ENCODE results near the gene GPS1.

The GPS1 gene

DNA sequence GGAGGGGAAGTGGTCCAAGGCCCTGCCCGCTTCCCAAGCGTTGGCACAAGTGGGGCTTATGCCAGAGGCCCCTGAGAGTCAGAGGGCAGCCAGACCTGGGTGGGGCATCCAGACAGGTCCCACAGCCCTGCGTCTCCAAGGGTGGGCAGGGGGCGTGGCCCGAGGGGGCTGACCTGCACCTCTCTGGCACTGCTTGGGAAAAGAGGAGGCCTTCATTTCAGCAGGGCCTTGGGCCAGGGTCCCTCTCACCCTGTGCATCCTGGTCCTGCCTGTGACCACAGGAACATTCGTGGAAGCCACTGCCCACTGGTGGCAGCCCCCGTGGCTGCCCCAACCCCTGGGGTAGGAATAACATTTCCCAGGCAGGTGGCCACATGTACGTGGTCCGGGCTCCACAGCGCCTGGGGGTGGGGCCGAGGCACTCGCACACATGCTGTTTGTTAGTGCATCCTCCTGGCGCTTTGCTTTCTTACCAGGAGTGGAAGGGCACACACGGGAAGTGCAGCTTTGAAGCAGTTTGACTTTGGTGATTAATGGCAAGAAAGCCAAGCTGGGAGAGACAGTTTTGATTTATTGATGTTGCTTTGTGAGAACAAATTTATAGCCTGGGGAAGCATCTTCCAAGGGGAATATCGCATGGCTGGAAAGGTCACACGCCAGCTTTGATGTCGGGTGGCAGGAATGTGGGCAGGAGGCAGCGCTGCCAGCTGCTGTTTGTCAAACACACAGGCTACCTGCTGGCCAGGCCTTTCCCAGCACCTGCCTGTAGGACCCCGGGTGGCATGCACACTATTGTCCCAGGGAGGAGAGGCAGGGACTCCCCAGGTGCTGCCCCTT is 33.3 kb upstream of the GPS1 start:
- no peak for FAIRE-seq
- no peak for DNase-seq (ENCODE audit: insufficient read length, low spot score)

GRCh38 chr17:82018989-82019689 is 32.6 kb upstream of the GPS1 start:
- no peak for TF ChIP-seq POLR2A (IDR thresholded peaks at IDR 0.05; ENCODE audit: low read depth, low read length)
- FAIRE-seq: no peak
- DNase-seq (ENCODE audit: insufficient read length, low spot score): no peak

More for the DNA sequence above, 33.3 kb upstream of the GPS1 start:
- no peak for TF ChIP-seq POLR2A (IDR thresholded peaks at IDR 0.05; ENCODE audit: low read depth, low read length)

GRCh38 chr17:82019690-82020571 is 31.8 kb upstream of the GPS1 start:
- no peak for TF ChIP-seq POLR2A (IDR thresholded peaks at IDR 0.05; ENCODE audit: low read depth, low read length)
- DNase-seq (ENCODE audit: insufficient read length, low spot score): peak; percentile 69
- no peak for FAIRE-seq

- FAIRE-seq: no peak
- TF ChIP-seq POLR2A (IDR thresholded peaks at IDR 0.05; ENCODE audit: low read depth, low read length): no peak
- no peak for DNase-seq (ENCODE audit: insufficient read length, low spot score)
Observed at GRCh38 chr17:82020572-82021106, 31.1 kb upstream of the GPS1 start.

DNA sequence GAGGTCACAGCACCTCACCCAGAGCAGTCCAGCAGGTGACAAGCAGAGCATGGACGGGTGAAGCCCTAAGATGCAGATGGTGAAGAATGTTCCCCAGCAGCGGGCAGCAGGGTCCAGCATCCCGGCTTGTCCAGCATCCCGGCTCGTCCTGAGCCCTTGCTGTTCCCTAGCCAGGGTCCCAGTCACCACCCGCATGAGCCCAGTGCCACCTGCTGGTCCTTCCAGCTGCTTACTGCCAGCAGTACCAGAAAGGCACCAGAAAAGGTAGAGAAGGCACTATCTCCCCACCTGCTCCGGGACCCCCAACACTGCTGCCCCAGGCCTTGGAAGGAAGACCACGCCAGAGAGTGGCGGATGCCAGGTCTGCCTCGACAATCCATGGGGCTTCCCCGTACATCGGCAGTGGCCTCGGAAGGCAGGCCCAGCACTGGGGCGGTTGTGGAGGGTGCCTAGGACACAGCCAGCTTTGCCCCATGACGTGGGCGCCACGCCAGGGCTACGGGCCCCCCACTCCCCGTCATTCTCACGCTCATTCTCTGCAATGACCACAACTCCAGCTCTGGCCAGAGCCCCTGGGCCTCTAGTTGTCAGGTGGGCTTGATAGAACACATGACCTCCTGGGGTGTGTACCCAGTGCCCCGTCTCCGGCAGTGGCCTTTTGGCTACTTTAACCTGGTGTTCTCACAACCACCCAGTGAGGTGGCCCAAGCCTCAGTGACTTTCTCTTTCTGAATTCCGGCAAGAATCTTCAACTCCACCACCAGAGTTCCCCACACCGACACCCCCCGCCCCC is 30.4 kb upstream of the GPS1 start:
- no peak for TF ChIP-seq POLR2A (IDR thresholded peaks at IDR 0.05; ENCODE audit: low read depth, low read length)
- no peak for FAIRE-seq
- DNase-seq (ENCODE audit: insufficient read length, low spot score): peak; percentile 79

DNA sequence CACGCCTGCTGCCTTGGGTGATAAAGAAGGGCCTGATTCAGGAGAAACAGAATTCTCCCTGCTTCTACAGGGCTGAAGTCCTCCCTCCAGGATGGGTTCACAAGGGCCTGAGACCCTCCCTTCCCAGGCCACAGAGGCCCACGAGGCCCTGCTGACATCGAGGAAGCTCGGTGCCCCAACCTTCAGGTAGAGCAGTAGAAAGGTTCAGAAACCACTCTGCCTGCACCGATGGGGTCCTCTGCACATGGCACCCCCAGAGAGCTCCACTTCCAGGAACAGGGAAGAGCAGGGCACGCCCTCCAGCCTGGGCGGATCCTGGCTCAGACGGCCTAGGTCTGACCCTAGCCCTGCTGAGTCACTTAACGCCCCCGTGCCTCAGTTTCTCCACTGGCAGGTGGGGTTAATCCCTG is 29.8 kb upstream of the GPS1 start:
- no peak for TF ChIP-seq POLR2A (IDR thresholded peaks at IDR 0.05; ENCODE audit: low read depth, low read length)
- DNase-seq (ENCODE audit: insufficient read length, low spot score): no peak
- no peak for FAIRE-seq

GRCh38 chr17:82022310-82022980 is 29.3 kb upstream of the GPS1 start, which contains the start of gene CENPX:
TSS of gene CENPX (minus strand) at chr17:82022878. CDS start at chr17:82022861, 17 bp downstream.
- TF ChIP-seq POLR2A (IDR thresholded peaks at IDR 0.05; ENCODE audit: low read depth, low read length): peak; percentile 88
- FAIRE-seq: no peak

DNA sequence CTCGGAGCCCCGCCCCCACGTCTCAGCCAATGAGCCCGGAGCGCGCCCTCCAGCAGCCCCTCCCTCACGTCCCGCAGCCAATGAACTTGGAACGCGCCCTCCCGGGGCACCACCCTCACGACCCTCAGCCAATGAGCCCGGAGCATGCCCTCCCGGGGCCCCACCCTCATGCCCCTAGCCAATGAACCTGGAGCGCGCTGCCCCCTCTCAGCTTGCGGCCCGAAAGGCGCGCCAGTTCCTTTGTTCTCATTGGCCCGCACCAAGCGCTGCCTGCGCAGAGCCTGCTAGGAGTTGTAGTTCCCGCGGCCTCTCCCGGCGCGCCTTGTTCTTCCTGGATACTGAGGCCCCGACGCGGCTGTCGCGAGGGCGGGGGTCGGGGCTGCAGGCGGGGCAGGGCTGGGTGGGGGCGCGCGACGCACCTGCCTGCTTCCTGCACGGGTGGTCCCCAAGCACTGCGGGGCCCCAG is 28.7 kb upstream of the GPS1 start, which contains the start of gene LRRC45:
Gene LRRC45 (plus strand): TSS at position 325 of the 466 bp plus-strand sequence. CDS start 339 bp downstream, outside the sequence.
- TF ChIP-seq POLR2A (IDR thresholded peaks at IDR 0.05; ENCODE audit: low read depth, low read length): no peak
- FAIRE-seq (no peak), DNase-seq (ENCODE audit: insufficient read length, low spot score) (peak; percentile 98)

More at GRCh38 chr17:82022310-82022980, 29.3 kb upstream of the GPS1 start, which contains the start of gene CENPX:
- no peak for DNase-seq (ENCODE audit: insufficient read length, low spot score)

- FAIRE-seq (no peak), DNase-seq (ENCODE audit: insufficient read length, low spot score) (peak; percentile 57)
- TF ChIP-seq POLR2A (IDR thresholded peaks at IDR 0.05; ENCODE audit: low read depth, low read length): no peak
Observed at GRCh38 chr17:82023447-82024241, 28.1 kb upstream of the GPS1 start.

GRCh38 chr17:82024859-82025258 is 26.8 kb upstream of the GPS1 start:
- FAIRE-seq (no peak), DNase-seq (ENCODE audit: insufficient read length, low spot score) (no peak)
- no peak for TF ChIP-seq POLR2A (IDR thresholded peaks at IDR 0.05; ENCODE audit: low read depth, low read length)

DNA sequence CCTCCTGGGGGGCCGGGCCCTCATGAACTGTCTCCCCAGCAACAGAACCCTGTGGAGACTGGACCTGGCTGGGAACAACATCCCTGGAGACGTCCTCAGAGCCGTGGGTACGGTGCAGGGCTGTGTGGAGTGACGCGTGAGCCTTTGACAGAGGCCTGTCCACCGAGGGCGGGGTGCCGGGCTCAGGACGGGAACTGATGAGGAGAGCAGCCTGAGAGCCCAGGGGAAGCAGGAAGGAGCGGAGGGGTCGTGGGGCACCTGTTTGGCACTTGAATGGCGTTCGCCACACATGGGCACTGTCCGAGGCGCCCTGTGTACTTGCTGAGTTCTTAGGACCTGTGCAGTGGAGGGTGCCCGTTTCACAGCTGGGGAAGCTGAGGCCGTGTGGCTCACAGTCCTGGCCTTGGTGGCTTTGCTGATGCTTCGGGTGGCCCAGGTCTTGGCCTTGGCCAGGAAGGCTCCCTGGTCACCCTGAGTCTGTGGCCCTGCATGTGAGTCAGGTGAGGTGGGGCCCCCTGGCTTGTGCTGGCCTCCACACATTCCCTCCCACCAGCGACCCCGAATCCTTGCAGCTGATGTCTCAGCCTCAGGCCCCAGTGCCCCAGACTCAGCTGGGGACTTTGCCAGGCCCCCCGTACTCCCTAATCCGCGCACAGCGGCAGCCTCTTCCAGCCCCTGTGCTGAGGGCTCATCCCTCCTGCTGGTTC is 26.1 kb upstream of the GPS1 start:
- no peak for TF ChIP-seq POLR2A (IDR thresholded peaks at IDR 0.05; ENCODE audit: low read depth, low read length)
- no peak for DNase-seq (ENCODE audit: insufficient read length, low spot score)
- no peak for FAIRE-seq

Data from H54 (cell line).